ENCODE measurements around the gene LIPN. TPM values are rescaled to one million over a fixed set of nuclear protein-coding genes. Genes with fewer than 3 reads are reported as not detected.

The LIPN gene
- polyA plus RNA-seq, 1 donor from 2014 or later, result not detected

DNA sequence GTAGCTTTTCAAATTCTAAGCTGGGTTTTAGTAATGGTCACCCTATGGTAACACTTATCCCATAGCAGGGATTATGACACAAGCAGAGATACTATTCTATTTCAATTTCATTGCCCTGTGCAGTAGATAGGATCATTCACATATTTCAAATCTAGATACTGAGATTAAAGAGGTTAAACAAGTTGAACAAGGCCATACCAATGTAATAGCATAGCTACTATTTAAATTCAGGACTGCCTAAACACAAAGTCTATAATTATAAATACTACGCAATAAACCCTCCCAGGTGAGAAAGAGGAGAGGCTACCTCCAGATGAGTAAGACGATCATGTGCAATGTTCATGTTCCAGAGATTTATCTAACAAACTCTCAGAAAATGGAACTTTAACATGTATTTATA lies 43.8 kb downstream of the LIPN start:
- H3K9me3 ChIP-seq (ENCODE audit: low read length), result no peaks in the 10 kb centered on the region
- no peak overlapping the region for H3K4me2 ChIP-seq (ENCODE audit: low read length)
- no peak overlapping the region for H3K4me3 ChIP-seq (ENCODE audit: low read length)
- H3K36me3 ChIP-seq (ENCODE audit: insufficient read depth, low read length), result no peaks in the 10 kb centered on the region
- H3K27ac ChIP-seq (ENCODE audit: low read length), result no peak overlapping the region
- H3K27me3 ChIP-seq (ENCODE audit: insufficient read depth, low read depth, low read length), result no peaks in the 10 kb centered on the region
- H3K79me2 ChIP-seq (replicated peaks; ENCODE audit: insufficient read depth, low read length), result no peaks in the 10 kb centered on the region
- no peaks in the 10 kb centered on the region for H4K20me1 ChIP-seq (ENCODE audit: insufficient read depth)
- no peak overlapping the region for H2AFZ ChIP-seq (ENCODE audit: low read depth, low read length)
- no peaks in the 10 kb centered on the region for H3F3A ChIP-seq (ENCODE audit: insufficient read depth, low read length, poor library complexity, severe bottlenecking)
- H3K9ac ChIP-seq (ENCODE audit: low read length), result no peak overlapping the region
- H3K9me2 ChIP-seq (ENCODE audit: insufficient read depth, low read length), result no peaks in the 10 kb centered on the region
- TF ChIP-seq REST (IDR thresholded peaks at IDR 0.05; ENCODE audit: borderline replicate concordance) (no peak), EP300 (conservative IDR thresholded peaks at IDR 0.05; ENCODE audit: poor library complexity, severe bottlenecking) (no peak), MXI1 (conservative IDR thresholded peaks at IDR 0.05; ENCODE audit: poor library complexity, severe bottlenecking) (no peak), EZH2 (IDR thresholded peaks at IDR 0.05; ENCODE audit: borderline replicate concordance, insufficient read depth, low read length, poor library complexity, severe bottlenecking) (no peak), POLR2AphosphoS5 (IDR thresholded peaks at IDR 0.05) (no peak)

DNA sequence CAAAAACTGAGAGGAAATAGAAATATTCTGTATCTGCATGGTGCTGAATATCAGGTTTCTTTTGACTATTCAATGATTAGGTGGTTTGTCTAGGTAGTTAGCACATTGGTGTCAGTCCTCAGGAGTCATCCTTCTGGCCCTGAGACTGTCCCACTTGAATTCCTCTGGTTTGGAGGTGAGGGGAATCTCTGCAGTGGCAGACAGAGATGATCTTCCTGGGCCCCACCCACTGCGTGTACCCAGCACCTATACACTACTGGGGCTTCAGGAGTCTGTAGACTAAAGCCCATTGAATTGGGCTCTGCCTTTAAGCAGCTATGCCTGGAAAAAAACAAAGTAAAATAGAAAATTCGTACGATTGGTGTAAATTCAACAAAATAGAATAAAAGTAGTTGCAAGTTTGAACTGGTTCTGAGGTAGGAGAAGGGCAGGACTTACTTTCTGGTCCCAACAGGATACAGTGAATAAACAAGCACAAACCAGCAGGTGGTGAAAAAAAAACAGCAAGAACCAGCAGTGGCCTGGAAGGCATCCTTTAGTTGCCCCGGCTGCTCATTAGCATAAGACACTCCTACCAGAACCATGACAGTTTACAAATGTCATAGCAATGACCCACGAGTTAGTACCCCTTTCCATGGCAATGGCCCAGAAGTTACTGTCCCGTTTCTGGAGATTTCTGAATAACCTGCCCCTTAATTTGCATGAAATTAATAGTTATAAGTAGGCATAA lies 44.4 kb downstream of the LIPN start:
- H3F3A ChIP-seq (ENCODE audit: insufficient read depth, low read length, poor library complexity, severe bottlenecking), result no peaks in the 10 kb centered on the region
- H3K4me3 ChIP-seq (ENCODE audit: low read length), result no peak overlapping the region
- H3K79me2 ChIP-seq (replicated peaks; ENCODE audit: insufficient read depth, low read length), result no peaks in the 10 kb centered on the region
- no peak for TF ChIP-seq EZH2 (IDR thresholded peaks at IDR 0.05; ENCODE audit: borderline replicate concordance, insufficient read depth, low read length, poor library complexity, severe bottlenecking)
- no peak for TF ChIP-seq EP300 (conservative IDR thresholded peaks at IDR 0.05; ENCODE audit: poor library complexity, severe bottlenecking)
- no peak for TF ChIP-seq POLR2AphosphoS5 (IDR thresholded peaks at IDR 0.05)
- TF ChIP-seq TAF1 (IDR thresholded peaks at IDR 0.05; ENCODE audit: low read depth), result no peak
- no peak for TF ChIP-seq RAD21 (conservative IDR thresholded peaks at IDR 0.05)
- TF ChIP-seq SMC3 (conservative IDR thresholded peaks at IDR 0.05; ENCODE audit: poor library complexity), result no peak
- TF ChIP-seq MXI1 (conservative IDR thresholded peaks at IDR 0.05; ENCODE audit: poor library complexity, severe bottlenecking), result no peak
- TF ChIP-seq, protein P1, sequence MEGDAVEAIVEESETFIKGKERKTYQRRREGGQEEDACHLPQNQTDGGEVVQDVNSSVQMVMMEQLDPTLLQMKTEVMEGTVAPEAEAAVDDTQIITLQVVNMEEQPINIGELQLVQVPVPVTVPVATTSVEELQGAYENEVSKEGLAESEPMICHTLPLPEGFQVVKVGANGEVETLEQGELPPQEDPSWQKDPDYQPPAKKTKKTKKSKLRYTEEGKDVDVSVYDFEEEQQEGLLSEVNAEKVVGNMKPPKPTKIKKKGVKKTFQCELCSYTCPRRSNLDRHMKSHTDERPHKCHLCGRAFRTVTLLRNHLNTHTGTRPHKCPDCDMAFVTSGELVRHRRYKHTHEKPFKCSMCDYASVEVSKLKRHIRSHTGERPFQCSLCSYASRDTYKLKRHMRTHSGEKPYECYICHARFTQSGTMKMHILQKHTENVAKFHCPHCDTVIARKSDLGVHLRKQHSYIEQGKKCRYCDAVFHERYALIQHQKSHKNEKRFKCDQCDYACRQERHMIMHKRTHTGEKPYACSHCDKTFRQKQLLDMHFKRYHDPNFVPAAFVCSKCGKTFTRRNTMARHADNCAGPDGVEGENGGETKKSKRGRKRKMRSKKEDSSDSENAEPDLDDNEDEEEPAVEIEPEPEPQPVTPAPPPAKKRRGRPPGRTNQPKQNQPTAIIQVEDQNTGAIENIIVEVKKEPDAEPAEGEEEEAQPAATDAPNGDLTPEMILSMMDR (IDR thresholded peaks at IDR 0.05; ENCODE audit: poor library complexity, severe bottlenecking), result no peak
- no peaks in the 10 kb centered on the region for H3K9me2 ChIP-seq (ENCODE audit: insufficient read depth, low read length)
- H3K9me3 ChIP-seq (ENCODE audit: low read length), result no peaks in the 10 kb centered on the region
- H3K27ac ChIP-seq (ENCODE audit: low read length), result no peak overlapping the region
- H3K36me3 ChIP-seq (ENCODE audit: insufficient read depth, low read length), result no peaks in the 10 kb centered on the region
- no peaks in the 10 kb centered on the region for H4K20me1 ChIP-seq (ENCODE audit: insufficient read depth)
- no peaks in the 10 kb centered on the region for H3K27me3 ChIP-seq (ENCODE audit: insufficient read depth, low read depth, low read length)
- no peak overlapping the region for H3K4me2 ChIP-seq (ENCODE audit: low read length)
- H2AFZ ChIP-seq (ENCODE audit: low read depth, low read length), result no peak overlapping the region
- no peak overlapping the region for H3K9ac ChIP-seq (ENCODE audit: low read length)

All from neural cell (in vitro differentiated cells).